GM13977 (cell line): ENCODE results near the gene KCNH4.

Experiments used
- DNase-seq: peaks from one replicate; pipeline ENCODE4 v3.0.0; 2012; ENCODE audit warnings: low spot score
- CTCF ChIP-seq: IDR thresholded peaks from 2 replicates; pipeline ENCODE4 v1.5.1; 2012; ENCODE audit warnings: mild to moderate bottlenecking, control low read depth; ENCODE audit not compliant: insufficient read depth; ENCODE audit errors: extremely low read depth, missing control alignments
- in situ Hi-C: fragments of 300-500 bp; cut with MboI; formaldehyde crosslinking; loops from one replicate; pipeline ENCODE4 v1.12.0; 2022; ENCODE audit warnings: low sequenced_read_pairs, low pct_unique_long_range_greater_than_20kb, mixed read lengths, inconsistent platforms; ENCODE audit not compliant: unreplicated experiment

KCNH4 gene

DNA sequence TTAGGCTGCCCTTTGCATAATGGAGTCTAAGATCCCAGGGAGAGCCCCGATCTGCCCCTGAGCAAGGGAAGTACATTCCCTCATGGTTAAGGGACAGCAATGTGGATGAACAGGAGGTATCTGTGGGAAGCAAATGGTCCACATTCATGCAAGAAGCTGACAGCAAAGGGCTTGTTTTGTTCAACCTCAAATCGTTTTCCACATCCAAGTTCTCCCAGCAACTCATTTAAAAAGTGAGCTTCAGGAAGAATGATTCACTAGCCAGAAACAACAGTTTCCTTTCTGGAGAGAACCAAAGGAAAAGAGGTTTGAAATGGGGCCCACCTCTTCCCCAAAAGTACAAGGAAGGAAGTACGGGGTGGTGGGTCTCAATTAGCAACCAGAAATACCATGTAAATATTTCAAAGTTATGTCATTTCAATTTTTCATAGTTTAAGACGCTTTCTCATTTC, 48.9 kb downstream of the KCNH4 start:
- in situ Hi-C loops, result no loop called here
- TF ChIP-seq CTCF, result no peak
- no peak for DNase-seq

DNA sequence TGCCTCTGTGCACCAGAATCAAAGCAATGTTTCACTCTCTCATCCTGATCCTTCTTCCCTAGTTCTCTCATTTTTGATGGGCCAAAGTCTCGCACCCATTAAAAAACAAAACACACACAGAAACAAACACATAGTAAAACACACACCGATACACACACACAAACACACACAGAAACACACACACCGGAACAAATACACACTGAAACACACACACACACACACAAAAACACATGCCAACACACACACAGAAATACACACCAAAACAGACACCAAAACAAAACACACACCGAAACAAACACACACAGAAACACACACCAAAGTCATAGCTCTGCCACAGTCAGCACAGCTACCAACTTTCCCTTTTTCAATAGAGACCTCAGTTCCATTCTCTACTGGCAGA, 49.7 kb downstream of the KCNH4 start:
- TF ChIP-seq CTCF, result no peak
- DNase-seq, result no peak
- in situ Hi-C loops, result no loop called here

DNA sequence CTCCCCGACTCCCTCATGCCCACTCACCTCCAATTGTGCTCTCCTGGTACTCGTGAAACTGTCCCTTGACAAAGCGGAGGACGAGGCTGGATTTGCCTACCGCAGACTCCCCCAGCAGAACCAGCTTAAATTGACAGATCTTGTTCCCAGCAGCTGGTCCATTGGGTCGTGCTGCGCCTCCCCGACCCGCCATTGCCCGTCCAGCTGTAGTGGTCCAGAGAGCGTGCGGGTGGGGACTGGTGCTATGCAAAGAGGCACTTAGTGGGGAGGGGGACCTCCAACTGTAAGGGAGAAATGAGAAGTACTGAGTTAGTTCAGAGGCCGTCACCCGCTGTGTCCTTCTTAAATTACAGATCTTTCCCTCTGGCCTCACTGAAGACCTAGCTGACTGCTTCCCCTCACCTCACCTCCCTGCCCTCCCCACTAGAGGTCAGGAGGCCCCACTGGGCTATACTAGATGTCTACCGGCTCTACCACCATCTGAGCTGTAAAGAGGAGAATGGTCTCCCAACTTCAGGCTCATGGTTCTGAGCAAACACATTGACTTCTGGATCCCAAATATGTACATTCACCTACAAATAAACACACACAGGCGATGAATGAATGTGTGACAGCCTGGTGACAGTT, 50.5 kb downstream of the KCNH4 start:
- TF ChIP-seq CTCF, result no peak
- in situ Hi-C loops, result no loop called here
- DNase-seq, result no peak

GRCh38 chr17:42129109-42129837, 51.7 kb downstream of the KCNH4 start:
- no peak for DNase-seq
- in situ Hi-C loops, result no loop called here
- TF ChIP-seq CTCF, result no peak

- no peak for TF ChIP-seq CTCF
- in situ Hi-C loops, result no loop called here
- DNase-seq, result no peak
Observed at GRCh38 chr17:42127414-42127813, 53.5 kb downstream of the KCNH4 start.

- no peak for TF ChIP-seq CTCF
- in situ Hi-C loops, result no loop called here
- no peak for DNase-seq
Observed at GRCh38 chr17:42126836-42127235, 54.1 kb downstream of the KCNH4 start.
